BLaER1 treated with 17β-estradiol and CSF1 and Interleukin-3, amounts not matched to agents 10 nM and 100 nM (cell line): ENCODE results near the gene ASB4.

Source experiments
- H3K27ac ChIP-seq, 11 experiments: shearing (Covaris generic); formaldehyde crosslinking; 2 replicates each; pipeline ENCODE4 v1.8.1; 2022
- H3K27me3 ChIP-seq, 11 experiments: shearing (Covaris generic); formaldehyde crosslinking; 2 replicates each; pipeline ENCODE4 v1.8.1; 2022
- H3K36me3 ChIP-seq, 11 experiments: shearing (Covaris generic); formaldehyde crosslinking; 2 replicates each; pipeline ENCODE4 v1.8.1; 2022
- H3K4me1 ChIP-seq, 10 experiments: shearing (Covaris generic); formaldehyde crosslinking; 2 replicates each; pipeline ENCODE4 v1.8.1; 2022
- H3K4me2 ChIP-seq, 11 experiments: shearing (Covaris generic); formaldehyde crosslinking; 2 replicates each; pipeline ENCODE4 v1.8.1; 2022
- H3K4me3 ChIP-seq, 10 experiments: shearing (Covaris generic); formaldehyde crosslinking; 2 replicates each; pipeline ENCODE4 v1.8.1; 2022
- H3K9ac ChIP-seq, 11 experiments: shearing (Covaris generic); formaldehyde crosslinking; 2 replicates each; pipeline ENCODE4 v1.8.1; 2022
- H3K9me3 ChIP-seq, 11 experiments: shearing (Covaris generic); formaldehyde crosslinking; replicated peaks in 1 of 11; 2 replicates each; pipeline ENCODE4 v1.8.1; 2022
- H4K20me1 ChIP-seq, 11 experiments: shearing (Covaris generic); formaldehyde crosslinking; 2 replicates each; pipeline ENCODE4 v1.8.1; 2022
- Cebpa-rat ChIP-seq, 11 experiments: shearing (Covaris generic); IDR thresholded peaks; 2 replicates each; pipeline ENCODE4 v1.8.1; 2022

The ASB4 gene

DNA sequence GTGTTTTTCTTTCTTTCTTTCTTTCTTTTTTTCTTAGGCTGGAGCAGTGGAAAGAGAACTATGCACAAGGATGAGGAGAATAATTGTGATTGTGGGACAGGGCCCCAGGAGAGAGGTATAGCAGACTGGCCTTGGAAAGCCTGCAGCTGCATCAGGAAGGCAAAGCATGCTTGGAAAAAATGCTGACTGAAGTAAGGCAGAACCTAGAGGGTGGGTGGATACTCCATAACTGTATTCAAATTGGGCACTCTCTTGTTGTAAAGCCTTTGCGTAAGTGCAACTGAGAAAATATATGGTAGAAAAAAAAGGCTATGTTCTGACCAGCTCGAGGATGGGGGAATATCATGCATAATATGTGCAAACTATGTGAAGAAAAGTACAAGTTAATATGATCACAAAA lies 71.0 kb downstream of the ASB4 start:
- no peaks in the 10 kb centered on the region for H3K9me3 ChIP-seq
- no peaks in the 10 kb centered on the region for H3K36me3 ChIP-seq
- H3K27ac ChIP-seq: no peak overlapping the region
- H3K27me3 ChIP-seq: no peaks in the 10 kb centered on the region
- H3K9ac ChIP-seq: no peak overlapping the region
- no peak overlapping the region for H3K4me2 ChIP-seq
- H4K20me1 ChIP-seq: no peaks in the 10 kb centered on the region
- H3K4me3 ChIP-seq: no peak overlapping the region
- TF ChIP-seq Cebpa-rat (IDR thresholded peaks at IDR 0.05): no peak
- peaks cover 0 to 8% (median 0%) of the 10 kb centered on the region in 10 experiments; a peak in 2 of 20 replicates for H3K4me1 ChIP-seq

DNA sequence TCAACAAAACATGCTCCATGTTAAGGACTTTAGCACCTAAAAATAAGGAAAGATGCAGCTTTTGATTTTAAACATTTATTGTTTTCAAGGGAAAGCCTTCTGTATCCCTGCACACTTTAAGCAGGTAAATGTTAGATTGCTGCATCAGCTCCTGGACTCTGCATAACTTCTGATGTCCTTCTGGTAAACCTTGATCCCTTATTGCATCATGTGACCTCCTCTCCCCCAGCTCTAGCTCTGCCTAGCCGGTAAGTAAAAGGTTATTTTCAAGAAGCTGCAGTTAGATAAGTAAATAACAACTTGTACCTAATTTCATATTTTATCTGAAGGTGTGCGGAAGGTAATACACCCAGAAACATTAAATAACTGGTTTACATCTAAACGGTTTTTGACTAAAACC lies 73.1 kb downstream of the ASB4 start:
- Histone ChIP-seq H3K9ac (no peak overlapping the region), H3K4me2 (no peak overlapping the region), H3K4me3 (no peak overlapping the region), H3K27ac (no peak overlapping the region), H3K27me3 (no peaks in the 10 kb centered on the region), H3K4me1 (peaks cover 0 to 5% (median 0%) of the 10 kb centered on the region in 10 experiments; a peak in 2 of 20 replicates), H3K9me3 (no peaks in the 10 kb centered on the region), H3K36me3 (no peaks in the 10 kb centered on the region), H4K20me1 (no peaks in the 10 kb centered on the region)
- no peak for TF ChIP-seq Cebpa-rat (IDR thresholded peaks at IDR 0.05)

- H3K27me3 ChIP-seq: no peaks in the 10 kb centered on the region
- no peaks in the 10 kb centered on the region for H4K20me1 ChIP-seq
- H3K36me3 ChIP-seq: no peaks in the 10 kb centered on the region
- H3K9ac ChIP-seq: no peak overlapping the region
- no peak overlapping the region for H3K27ac ChIP-seq
- no peak overlapping the region for H3K4me2 ChIP-seq
- H3K4me3 ChIP-seq: no peak overlapping the region
- H3K4me1 ChIP-seq: no peaks in the 10 kb centered on the region
- no peaks in the 10 kb centered on the region for H3K9me3 ChIP-seq
- TF ChIP-seq Cebpa-rat (IDR thresholded peaks at IDR 0.05): no peak
Measured at GRCh38 chr7:95560674-95561073, 74.9 kb downstream of the ASB4 start.

GRCh38 chr7:95569720-95570119 lies 84.0 kb downstream of the ASB4 start:
- no peaks in the 10 kb centered on the region for H4K20me1 ChIP-seq
- no peaks in the 10 kb centered on the region for H3K36me3 ChIP-seq
- no peak overlapping the region for H3K4me3 ChIP-seq
- H3K4me2 ChIP-seq: no peak overlapping the region
- no peak overlapping the region for H3K9ac ChIP-seq
- TF ChIP-seq Cebpa-rat (IDR thresholded peaks at IDR 0.05): no peak
- H3K4me1 ChIP-seq: no peaks in the 10 kb centered on the region
- no peaks in the 10 kb centered on the region for H3K9me3 ChIP-seq
- no peaks in the 10 kb centered on the region for H3K27me3 ChIP-seq
- H3K27ac ChIP-seq: no peak overlapping the region

DNA sequence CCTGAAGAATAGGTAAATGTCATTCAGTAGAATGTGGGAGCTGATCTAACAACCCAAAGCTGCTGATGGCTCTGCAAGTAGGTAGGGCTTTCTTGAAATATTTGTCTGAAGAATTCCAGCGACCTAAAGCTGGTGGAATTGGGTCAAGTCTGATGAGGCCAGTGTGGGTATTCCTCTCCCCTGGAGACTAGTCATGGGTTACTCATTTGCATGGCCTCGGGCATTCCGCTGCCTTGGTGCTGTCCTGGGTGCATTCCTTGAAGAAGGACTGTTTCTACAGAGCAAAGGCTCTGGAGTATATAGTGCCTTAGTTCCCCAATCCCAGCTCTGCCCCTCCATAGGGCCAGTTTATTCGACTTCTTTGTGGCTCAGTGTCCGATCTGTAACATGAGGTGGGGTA lies 91.4 kb downstream of the ASB4 start:
- Histone ChIP-seq H3K4me1 (no peaks in the 10 kb centered on the region), H3K9ac (no peak overlapping the region), H3K4me3 (no peak overlapping the region), H3K27me3 (no peaks in the 10 kb centered on the region), H3K4me2 (no peak overlapping the region), H3K36me3 (no peaks in the 10 kb centered on the region), H4K20me1 (no peaks in the 10 kb centered on the region), H3K9me3 (no peaks in the 10 kb centered on the region), H3K27ac (no peak overlapping the region)
- TF ChIP-seq Cebpa-rat (IDR thresholded peaks at IDR 0.05): no peak

- no peaks in the 10 kb centered on the region for H3K36me3 ChIP-seq
- no peaks in the 10 kb centered on the region for H3K4me1 ChIP-seq
- H3K9me3 ChIP-seq: no peaks in the 10 kb centered on the region
- no peaks in the 10 kb centered on the region for H3K27me3 ChIP-seq
- no peak overlapping the region for H3K4me3 ChIP-seq
- no peaks in the 10 kb centered on the region for H4K20me1 ChIP-seq
- no peak overlapping the region for H3K4me2 ChIP-seq
- no peak overlapping the region for H3K27ac ChIP-seq
- H3K9ac ChIP-seq: no peak overlapping the region
- no peak for TF ChIP-seq Cebpa-rat (IDR thresholded peaks at IDR 0.05)
Measured at GRCh38 chr7:95578299-95578855, 92.6 kb downstream of the ASB4 start.

GRCh38 chr7:95579318-95579717 lies 93.6 kb downstream of the ASB4 start:
- Histone ChIP-seq H3K9me3 (no peaks in the 10 kb centered on the region), H3K36me3 (no peaks in the 10 kb centered on the region), H3K4me1 (no peaks in the 10 kb centered on the region), H4K20me1 (no peaks in the 10 kb centered on the region), H3K27me3 (no peaks in the 10 kb centered on the region), H3K4me2 (no peak overlapping the region), H3K9ac (no peak overlapping the region), H3K4me3 (no peak overlapping the region), H3K27ac (no peak overlapping the region)
- no peak for TF ChIP-seq Cebpa-rat (IDR thresholded peaks at IDR 0.05)

GRCh38 chr7:95581467-95581866 lies 95.7 kb downstream of the ASB4 start:
- H3K27ac ChIP-seq: no peak overlapping the region
- H4K20me1 ChIP-seq: no peaks in the 10 kb centered on the region
- no peak for TF ChIP-seq Cebpa-rat (IDR thresholded peaks at IDR 0.05)
- H3K9me3 ChIP-seq: no peaks in the 10 kb centered on the region
- no peak overlapping the region for H3K9ac ChIP-seq
- no peak overlapping the region for H3K4me2 ChIP-seq
- H3K36me3 ChIP-seq: no peaks in the 10 kb centered on the region
- no peaks in the 10 kb centered on the region for H3K4me1 ChIP-seq
- no peaks in the 10 kb centered on the region for H3K27me3 ChIP-seq
- no peak overlapping the region for H3K4me3 ChIP-seq

GRCh38 chr7:95582578-95583293 lies 97.0 kb downstream of the ASB4 start:
- Histone ChIP-seq H3K4me2 (no peak overlapping the region), H3K4me1 (no peaks in the 10 kb centered on the region), H3K4me3 (no peak overlapping the region), H3K27ac (no peak overlapping the region), H3K9ac (no peak overlapping the region), H3K9me3 (no peaks in the 10 kb centered on the region), H3K36me3 (no peaks in the 10 kb centered on the region), H3K27me3 (no peaks in the 10 kb centered on the region), H4K20me1 (no peaks in the 10 kb centered on the region)
- no peak for TF ChIP-seq Cebpa-rat (IDR thresholded peaks at IDR 0.05)
